ENCODE data around the gene IQCC.

GRCh38 chr1:32181065-32181464 lies 24.4 kb upstream of the IQCC start:
- TF ChIP-seq, protein P1, sequence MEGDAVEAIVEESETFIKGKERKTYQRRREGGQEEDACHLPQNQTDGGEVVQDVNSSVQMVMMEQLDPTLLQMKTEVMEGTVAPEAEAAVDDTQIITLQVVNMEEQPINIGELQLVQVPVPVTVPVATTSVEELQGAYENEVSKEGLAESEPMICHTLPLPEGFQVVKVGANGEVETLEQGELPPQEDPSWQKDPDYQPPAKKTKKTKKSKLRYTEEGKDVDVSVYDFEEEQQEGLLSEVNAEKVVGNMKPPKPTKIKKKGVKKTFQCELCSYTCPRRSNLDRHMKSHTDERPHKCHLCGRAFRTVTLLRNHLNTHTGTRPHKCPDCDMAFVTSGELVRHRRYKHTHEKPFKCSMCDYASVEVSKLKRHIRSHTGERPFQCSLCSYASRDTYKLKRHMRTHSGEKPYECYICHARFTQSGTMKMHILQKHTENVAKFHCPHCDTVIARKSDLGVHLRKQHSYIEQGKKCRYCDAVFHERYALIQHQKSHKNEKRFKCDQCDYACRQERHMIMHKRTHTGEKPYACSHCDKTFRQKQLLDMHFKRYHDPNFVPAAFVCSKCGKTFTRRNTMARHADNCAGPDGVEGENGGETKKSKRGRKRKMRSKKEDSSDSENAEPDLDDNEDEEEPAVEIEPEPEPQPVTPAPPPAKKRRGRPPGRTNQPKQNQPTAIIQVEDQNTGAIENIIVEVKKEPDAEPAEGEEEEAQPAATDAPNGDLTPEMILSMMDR (IDR thresholded peaks at IDR 0.05; ENCODE audit: low read depth, low read length), result no peak
- TF ChIP-seq EZH2phosphoT487 (IDR thresholded peaks at IDR 0.05; ENCODE audit: low read depth), result no peak
